GM12872 (cell line): ENCODE results near the gene PELI1.

Experiments
- TF ChIP-seq, protein P1 (sequence below): IDR thresholded peaks from 3 replicates; pipeline ENCODE4 v1.5.1; 2011; ENCODE audit warnings: low read depth, mild to moderate bottlenecking, low read length, moderate library complexity; ENCODE audit not compliant: insufficient read depth

PELI1 gene

DNA sequence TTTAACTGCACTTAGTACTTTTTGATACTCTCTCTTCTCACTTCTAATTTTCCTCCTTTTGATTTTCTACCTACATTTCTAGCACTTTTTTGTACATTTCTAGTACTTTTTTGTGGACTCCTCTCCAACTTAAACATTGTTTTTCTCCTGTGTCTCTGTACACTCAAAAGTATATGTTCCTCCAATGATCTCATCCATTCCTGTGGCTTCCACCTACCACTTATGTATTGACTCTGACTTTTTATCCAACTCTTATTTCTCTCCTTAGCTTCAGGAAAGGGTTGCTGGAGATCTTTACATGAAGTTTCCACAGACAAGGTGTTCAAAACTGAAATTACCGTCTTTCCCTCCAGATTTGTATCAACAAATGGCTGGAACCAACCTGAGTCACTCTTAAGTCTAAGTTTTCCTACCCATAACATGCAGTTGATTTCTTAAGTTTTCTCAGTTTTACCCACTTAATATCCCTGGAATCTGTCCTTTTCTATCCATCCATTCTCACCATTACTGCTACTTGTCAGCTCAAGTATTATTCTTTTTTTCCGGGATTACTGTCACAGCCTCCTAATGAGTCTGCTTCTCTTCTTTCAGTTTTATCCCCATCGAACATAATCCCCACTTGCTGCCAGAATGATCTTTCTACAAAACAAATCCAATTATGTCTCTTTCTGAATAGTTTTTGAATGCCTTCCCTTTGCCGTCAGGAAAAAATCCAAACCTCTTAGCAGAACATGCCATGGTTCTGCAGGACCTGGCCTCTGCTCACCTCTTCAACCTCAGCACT is 22.6 kb upstream of the PELI1 start:
- TF ChIP-seq, protein P1, sequence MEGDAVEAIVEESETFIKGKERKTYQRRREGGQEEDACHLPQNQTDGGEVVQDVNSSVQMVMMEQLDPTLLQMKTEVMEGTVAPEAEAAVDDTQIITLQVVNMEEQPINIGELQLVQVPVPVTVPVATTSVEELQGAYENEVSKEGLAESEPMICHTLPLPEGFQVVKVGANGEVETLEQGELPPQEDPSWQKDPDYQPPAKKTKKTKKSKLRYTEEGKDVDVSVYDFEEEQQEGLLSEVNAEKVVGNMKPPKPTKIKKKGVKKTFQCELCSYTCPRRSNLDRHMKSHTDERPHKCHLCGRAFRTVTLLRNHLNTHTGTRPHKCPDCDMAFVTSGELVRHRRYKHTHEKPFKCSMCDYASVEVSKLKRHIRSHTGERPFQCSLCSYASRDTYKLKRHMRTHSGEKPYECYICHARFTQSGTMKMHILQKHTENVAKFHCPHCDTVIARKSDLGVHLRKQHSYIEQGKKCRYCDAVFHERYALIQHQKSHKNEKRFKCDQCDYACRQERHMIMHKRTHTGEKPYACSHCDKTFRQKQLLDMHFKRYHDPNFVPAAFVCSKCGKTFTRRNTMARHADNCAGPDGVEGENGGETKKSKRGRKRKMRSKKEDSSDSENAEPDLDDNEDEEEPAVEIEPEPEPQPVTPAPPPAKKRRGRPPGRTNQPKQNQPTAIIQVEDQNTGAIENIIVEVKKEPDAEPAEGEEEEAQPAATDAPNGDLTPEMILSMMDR, result no peak

DNA sequence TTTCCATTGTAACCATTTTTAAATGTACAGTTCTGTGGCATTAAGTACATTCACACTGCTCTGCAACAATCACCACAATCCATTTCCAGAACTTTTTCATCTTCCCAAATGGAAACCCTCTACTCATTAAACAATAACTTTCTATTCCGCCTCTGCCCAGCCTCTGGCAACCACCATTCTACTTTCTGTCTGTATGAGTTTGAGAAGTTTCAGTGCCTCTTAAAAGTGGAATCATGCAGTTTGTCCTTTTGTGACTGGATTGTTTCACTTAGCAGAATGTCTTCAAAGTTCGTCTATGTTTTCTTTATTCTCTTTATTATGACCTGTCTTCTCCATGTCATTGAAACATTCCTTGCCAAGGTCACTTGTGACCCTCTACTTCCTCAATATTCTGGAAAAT is 22.0 kb upstream of the PELI1 start:
- TF ChIP-seq, protein P1, result no peak

DNA sequence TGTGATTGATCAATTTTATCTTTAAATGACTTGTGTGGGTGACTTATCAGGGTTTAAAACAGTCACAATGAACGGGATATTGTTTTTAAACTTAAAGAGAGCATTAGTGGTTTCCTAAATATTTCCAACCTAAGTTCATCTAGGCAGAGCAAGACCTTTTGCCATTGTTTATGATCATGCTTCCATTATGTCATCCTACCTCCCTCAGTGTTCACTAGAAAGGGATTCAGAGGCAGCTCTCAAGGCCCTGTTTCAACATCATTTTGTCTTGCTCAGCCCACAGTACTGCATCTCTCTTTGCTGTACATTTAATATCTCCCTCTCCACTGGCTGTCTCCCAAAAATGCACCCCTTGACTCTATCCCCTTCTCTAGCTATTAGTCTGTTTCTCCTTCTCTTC is 21.5 kb upstream of the PELI1 start:
- TF ChIP-seq, protein P1, result no peak

DNA sequence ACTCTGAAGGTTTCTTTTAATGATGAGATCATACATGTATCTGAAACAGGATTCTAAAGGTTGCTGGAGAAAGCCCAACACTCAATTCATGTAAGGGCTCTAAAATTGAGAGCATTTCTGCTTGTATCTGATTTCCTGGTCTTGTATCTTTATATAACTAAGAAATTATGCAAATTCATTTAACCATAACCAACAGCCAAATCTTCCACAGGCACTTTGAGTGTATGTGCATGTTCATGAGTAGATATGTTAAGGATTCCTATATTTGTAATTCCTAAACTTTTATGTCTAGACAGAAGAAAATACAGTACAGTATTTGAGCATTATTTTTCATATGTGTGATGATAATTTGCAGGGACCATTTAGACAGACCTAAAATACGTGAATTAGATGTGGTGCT is 20.4 kb upstream of the PELI1 start:
- TF ChIP-seq, protein P1, result no peak

DNA sequence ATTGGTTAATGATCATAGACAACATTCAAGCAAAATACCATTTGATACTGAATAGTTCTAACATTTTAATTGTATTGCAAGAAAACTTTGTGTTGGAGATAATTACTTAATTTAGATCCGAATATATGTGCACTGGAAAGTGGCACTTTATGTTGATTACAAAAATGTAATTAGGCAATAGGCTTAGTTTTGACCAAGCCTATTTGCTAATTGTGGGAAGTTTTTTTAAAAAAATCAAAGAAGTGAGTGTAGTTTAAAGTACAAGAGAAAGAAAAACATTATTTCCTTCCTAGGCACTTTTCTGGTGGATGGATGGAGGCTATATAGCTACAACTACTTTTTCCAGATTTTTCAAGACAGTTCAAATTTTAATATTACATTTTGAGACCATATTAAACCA is 18.3 kb upstream of the PELI1 start:
- TF ChIP-seq, protein P1, result no peak

DNA sequence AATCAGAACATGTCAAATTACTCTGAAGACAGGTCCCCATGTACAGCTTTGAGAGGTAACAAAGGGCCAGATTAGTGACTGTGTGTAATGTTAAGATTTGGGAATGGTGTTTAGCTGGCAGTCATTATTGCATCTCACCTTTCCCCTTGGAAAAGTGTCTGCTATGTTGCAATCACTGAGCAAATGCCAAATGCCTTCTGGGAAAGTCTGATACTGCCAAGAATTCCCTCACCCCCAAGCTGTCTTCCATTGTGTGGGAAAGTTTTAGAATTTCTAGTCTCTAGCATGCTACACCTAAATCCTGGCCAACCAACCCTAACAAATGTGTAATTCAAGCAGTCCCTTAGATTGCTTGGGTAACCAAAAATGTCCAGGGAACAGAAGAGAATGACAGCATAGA is 13.6 kb upstream of the PELI1 start:
- TF ChIP-seq, protein P1, result no peak

DNA sequence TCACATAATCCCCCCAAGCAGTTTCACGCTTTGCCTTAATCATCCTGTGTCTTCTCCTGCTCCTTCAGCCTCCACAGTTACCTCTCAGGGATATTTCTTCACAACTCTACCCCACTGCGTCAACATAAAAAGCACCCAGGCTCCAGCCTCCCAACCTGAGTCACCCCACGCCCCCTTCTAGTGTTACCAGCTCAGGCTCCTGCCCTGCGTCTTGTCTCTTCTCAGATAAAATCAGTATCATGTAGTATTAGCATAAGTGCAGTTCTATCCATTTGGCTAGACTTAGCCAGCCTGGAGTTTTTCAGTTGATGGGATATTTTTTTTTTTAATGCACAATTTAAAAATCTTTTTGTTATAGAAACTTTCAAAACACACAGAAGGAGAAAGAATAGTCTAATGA is 9.6 kb upstream of the PELI1 start:
- TF ChIP-seq, protein P1, result no peak
